LNCaP clone FGC (cell line): Measurements from ENCODE around the gene GALNT7.
"Not testable (repeated sequence)": the region's sequence is repeated elsewhere in the genome, so short reads cannot be mapped to it uniquely, and the experiment has no call there.

Experiments used
- DNase-seq: peaks from one replicate; pipeline ENCODE4 v3.0.0-alpha.2; 2011; ENCODE audit warnings: low read depth
- H3K4me3 ChIP-seq: 2 replicates; pipeline ENCODE4 v1.5.1; 2011; ENCODE audit warnings: mild to moderate bottlenecking, low read depth, low read length, control low read depth
- CTCF ChIP-seq: IDR thresholded peaks from 2 replicates; pipeline ENCODE4 v1.5.1; 2012; ENCODE audit warnings: mild to moderate bottlenecking; ENCODE audit not compliant: control insufficient read depth, insufficient read depth; ENCODE audit errors: extremely low read depth

GALNT7 gene

GRCh38 chr4:173213296-173213695, 44.7 kb downstream of the GALNT7 start:
- no peak overlapping the region for H3K4me3 ChIP-seq
- peak; percentile 42 for DNase-seq
- no peak for TF ChIP-seq CTCF

- no peak overlapping the region for H3K4me3 ChIP-seq
- DNase-seq = no peak
- TF ChIP-seq CTCF = no peak
Observed at GRCh38 chr4:173214231-173214630, 45.6 kb downstream of the GALNT7 start.

- no peak for DNase-seq
- no peak for TF ChIP-seq CTCF
- H3K4me3 ChIP-seq = no peak overlapping the region
Observed at GRCh38 chr4:173214661-173215060, 46.0 kb downstream of the GALNT7 start.

GRCh38 chr4:173217075-173217474, 48.5 kb downstream of the GALNT7 start:
- no peak overlapping the region for H3K4me3 ChIP-seq
- TF ChIP-seq CTCF = no peak
- DNase-seq = no peak

GRCh38 chr4:173217727-173218126, 49.1 kb downstream of the GALNT7 start:
- TF ChIP-seq CTCF = no peak
- no peak overlapping the region for H3K4me3 ChIP-seq
- DNase-seq = no peak

GRCh38 chr4:173218411-173219125, 50.0 kb downstream of the GALNT7 start:
- no peak for TF ChIP-seq CTCF
- H3K4me3 ChIP-seq = no peak overlapping the region
- DNase-seq = no peak

- not testable (repeated sequence) for H3K4me3 ChIP-seq, DNase-seq
Observed at GRCh38 chr4:173219126-173219437, 50.5 kb downstream of the GALNT7 start.
